Right kidney (tissue), 1 donor: ENCODE data around the gene GTSF1L.

Experiments
- DNase-seq: peaks from one replicate; pipeline ENCODE4 v3.0.0-alpha.2; 2016

GTSF1L gene

GRCh38 chr20:43746344-43747137, 19.7 kb upstream of the GTSF1L start:
- DNase-seq, result no peak

- DNase-seq, result no peak
Measured at GRCh38 chr20:43744966-43745730, 18.3 kb upstream of the GTSF1L start.

- no peak for DNase-seq
Measured at GRCh38 chr20:43744151-43744611, 17.4 kb upstream of the GTSF1L start.

- no peak for DNase-seq
Measured at GRCh38 chr20:43740642-43741041, 13.8 kb upstream of the GTSF1L start.

GRCh38 chr20:43739148-43739749, 12.4 kb upstream of the GTSF1L start:
- DNase-seq, result no peak

- no peak for DNase-seq
Measured at GRCh38 chr20:43737925-43738324, 11.1 kb upstream of the GTSF1L start.

GRCh38 chr20:43736588-43737158, 9.9 kb upstream of the GTSF1L start:
- DNase-seq, result no peak

GRCh38 chr20:43731927-43732326, 5.1 kb upstream of the GTSF1L start:
- no peak for DNase-seq

GRCh38 chr20:43731469-43731868, 4.7 kb upstream of the GTSF1L start:
- no peak for DNase-seq

- DNase-seq, result no peak
Measured at GRCh38 chr20:43728686-43729255, 2.0 kb upstream of the GTSF1L start.

GRCh38 chr20:43727980-43728590, 1.3 kb upstream of the GTSF1L start:
- no peak for DNase-seq

- no peak for DNase-seq
Measured at GRCh38 chr20:43726333-43726732, 469 bp downstream of the GTSF1L start.

- no peak for DNase-seq
Measured at GRCh38 chr20:43725666-43726065, 1.1 kb downstream of the GTSF1L start.

GRCh38 chr20:43724383-43724782, 2.4 kb downstream of the GTSF1L start:
- DNase-seq, result no peak

- no peak for DNase-seq
Measured at GRCh38 chr20:43723735-43724134, 3.1 kb downstream of the GTSF1L start.

- no peak for DNase-seq
Measured at GRCh38 chr20:43723186-43723585, 3.6 kb downstream of the GTSF1L start.

- DNase-seq, result no peak
Measured at GRCh38 chr20:43722153-43722505, 4.7 kb downstream of the GTSF1L start.

GRCh38 chr20:43721429-43722152, 5.2 kb downstream of the GTSF1L start:
- peak; percentile 11 for DNase-seq

GRCh38 chr20:43721097-43721428, 5.7 kb downstream of the GTSF1L start:
- DNase-seq, result no peak

- no peak for DNase-seq
Measured at GRCh38 chr20:43720007-43720406, 6.8 kb downstream of the GTSF1L start.

GRCh38 chr20:43717616-43717995, 9.2 kb downstream of the GTSF1L start:
- no peak for DNase-seq
